ENCODE results near the gene RNF44.

Gene RNF44

DNA sequence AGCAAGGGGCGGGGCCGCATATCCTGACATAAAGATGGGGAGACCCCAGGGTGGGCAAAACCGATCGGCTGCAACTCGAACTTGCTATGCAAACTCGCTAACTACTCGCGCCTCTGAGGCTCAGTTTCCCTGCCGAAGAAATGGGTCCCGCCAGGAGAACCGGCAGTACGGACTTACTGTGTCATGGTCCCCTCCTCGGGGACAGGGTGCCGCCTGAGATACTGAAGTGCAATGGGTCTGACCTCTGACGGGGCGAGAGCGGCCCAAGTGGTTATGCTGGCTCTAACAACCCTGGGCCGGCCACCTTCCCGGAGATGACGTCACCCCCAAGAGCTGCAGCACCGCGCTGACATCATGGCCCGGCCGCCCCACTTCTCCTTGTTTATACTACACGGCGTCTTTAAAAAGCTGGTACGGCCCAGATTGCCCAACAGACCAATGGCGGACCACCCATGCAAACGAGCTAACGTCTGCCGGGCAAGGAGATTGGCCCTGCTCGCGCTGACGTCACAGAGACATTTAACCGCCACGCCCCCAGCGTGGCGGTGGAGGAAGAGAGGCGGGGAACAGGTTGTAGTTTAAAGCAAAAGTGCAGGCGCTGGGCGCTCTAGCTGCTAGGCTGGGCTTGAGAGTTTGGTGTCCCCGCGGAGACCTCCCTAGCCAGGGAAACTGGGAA, 490 bp upstream of the RNF44 start:
- TF ChIP-seq Cebpa-rat (IDR thresholded peaks at IDR 0.05): peak; percentile 84
- Histone ChIP-seq H3K4me1 (peaks cover 79% of the 10 kb centered on the region), H3K4me2 (peak overlapping the region; percentile 85), H3K27ac (peak overlapping the region; percentile 100), H3K9me3 (no peaks in the 10 kb centered on the region), H3K4me3 (peak overlapping the region; percentile 88), H3K9ac (peak overlapping the region; percentile 100), H3K36me3 (no peaks in the 10 kb centered on the region), H4K20me1 (peaks cover 23% of the 10 kb centered on the region), H3K27me3 (no peaks in the 10 kb centered on the region)

DNA sequence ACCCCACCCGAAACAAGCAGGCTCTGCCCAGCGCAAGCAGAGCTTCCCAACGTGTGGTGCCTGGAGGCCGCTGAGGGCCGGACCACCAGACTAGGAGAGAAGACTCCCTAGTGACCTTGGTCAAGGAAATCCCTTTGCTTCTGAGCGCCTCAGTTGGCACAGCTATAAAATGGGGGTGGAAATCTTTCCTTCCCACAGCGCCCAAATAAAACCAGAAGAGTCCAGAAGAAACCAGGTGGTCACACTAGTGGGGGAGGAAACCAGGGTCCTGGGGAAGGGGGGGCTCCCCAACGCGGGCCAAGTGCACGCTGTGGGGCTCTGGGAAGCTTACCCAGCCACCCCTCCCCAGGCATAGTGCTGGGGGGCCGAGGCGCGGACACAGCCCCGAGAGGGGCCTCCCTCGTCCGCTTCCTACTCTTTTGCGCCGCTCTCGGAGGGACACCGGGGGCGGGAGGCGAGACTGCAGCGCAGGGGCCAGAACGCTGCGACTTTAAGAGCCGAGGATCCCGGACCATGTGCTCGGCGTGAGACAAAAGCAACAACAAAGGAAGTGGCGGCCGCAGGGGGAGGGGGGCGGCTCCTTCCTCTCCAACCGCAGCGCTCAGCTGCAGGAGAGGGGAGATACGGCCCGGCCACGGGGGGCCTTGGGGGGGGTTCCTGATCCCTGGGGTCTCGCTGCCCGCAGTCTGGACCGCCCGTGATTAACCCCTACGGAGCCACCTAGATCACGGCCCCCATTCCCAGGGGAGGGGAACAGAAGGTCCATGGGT, 885 bp downstream of the RNF44 start:
- TF ChIP-seq Cebpa-rat (IDR thresholded peaks at IDR 0.05): no peak
- Histone ChIP-seq H3K27me3 (no peaks in the 10 kb centered on the region), H3K9ac (peak overlapping the region; percentile 100), H3K9me3 (no peaks in the 10 kb centered on the region), H3K4me2 (peak overlapping the region; percentile 99), H4K20me1 (peaks cover 37% of the 10 kb centered on the region), H3K36me3 (peaks cover 9% of the 10 kb centered on the region), H3K4me1 (peaks cover 79% of the 10 kb centered on the region), H3K4me3 (peak overlapping the region; percentile 88), H3K27ac (peak overlapping the region; percentile 100)

DNA sequence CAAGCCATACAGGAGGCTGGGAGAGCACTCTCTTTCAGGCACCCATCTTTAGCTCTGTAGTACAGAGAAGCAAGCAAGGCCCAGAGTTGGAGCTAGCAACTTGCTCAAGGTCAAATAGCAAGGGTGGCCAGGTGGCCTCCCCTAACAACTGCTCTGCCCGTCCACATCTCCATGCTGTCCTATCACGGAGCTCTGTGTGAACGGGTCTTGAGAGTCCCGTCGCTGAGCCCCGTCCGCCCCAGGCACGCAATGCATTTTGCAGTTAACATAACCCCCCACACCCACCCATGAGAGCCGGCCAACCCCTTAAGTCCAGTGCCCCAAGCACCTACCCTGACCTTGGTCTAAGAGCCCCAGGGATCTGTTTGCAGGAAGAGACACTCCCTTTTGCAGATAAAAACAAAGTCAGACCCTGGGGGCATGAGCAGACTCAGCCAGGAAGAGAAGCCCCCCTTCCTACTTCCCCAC, 1.5 kb downstream of the RNF44 start:
- no peak for TF ChIP-seq Cebpa-rat (IDR thresholded peaks at IDR 0.05)
- Histone ChIP-seq H4K20me1 (peaks cover 43% of the 10 kb centered on the region), H3K4me3 (peak overlapping the region; percentile 88), H3K27me3 (no peaks in the 10 kb centered on the region), H3K4me1 (peaks cover 79% of the 10 kb centered on the region), H3K27ac (peak overlapping the region; percentile 100), H3K9ac (peak overlapping the region; percentile 100), H3K36me3 (peaks cover 14% of the 10 kb centered on the region), H3K4me2 (peak overlapping the region; percentile 99), H3K9me3 (no peaks in the 10 kb centered on the region)

DNA sequence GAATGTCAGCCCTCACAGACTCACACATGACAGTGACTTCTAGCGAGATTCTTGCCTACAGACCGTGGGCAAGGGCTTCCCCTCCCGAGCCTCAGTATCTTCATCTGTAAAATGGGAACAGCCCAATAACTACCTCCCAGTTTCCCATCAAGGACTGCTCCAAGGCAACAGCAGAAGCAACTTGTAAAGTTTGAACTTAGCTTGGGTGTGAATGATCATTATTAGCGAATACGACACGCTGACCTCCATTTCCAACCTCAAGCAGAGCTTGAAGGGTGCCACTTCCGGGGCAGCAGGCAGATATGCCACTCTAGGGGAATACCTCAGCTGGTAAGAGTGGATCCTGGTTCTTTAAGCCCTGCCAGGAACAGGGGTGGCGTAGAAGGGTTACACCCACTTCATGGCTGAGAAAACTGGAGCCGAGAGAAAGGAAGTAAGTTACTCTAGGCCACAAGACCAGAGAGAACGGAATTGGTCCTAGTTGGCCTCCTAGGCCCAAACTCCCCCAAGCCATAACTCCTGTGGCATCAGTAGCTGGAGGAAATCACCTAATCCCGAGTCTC, 2.0 kb downstream of the RNF44 start:
- peak overlapping the region; percentile 99 for H3K4me2 ChIP-seq
- H3K9ac ChIP-seq: peak overlapping the region; percentile 100
- H3K27me3 ChIP-seq: no peaks in the 10 kb centered on the region
- peak overlapping the region; percentile 100 for H3K27ac ChIP-seq
- TF ChIP-seq Cebpa-rat (IDR thresholded peaks at IDR 0.05): no peak
- peaks cover 49% of the 10 kb centered on the region for H4K20me1 ChIP-seq
- H3K4me1 ChIP-seq: peaks cover 79% of the 10 kb centered on the region
- no peaks in the 10 kb centered on the region for H3K9me3 ChIP-seq
- H3K36me3 ChIP-seq: peaks cover 18% of the 10 kb centered on the region
- H3K4me3 ChIP-seq: peak overlapping the region; percentile 88

DNA sequence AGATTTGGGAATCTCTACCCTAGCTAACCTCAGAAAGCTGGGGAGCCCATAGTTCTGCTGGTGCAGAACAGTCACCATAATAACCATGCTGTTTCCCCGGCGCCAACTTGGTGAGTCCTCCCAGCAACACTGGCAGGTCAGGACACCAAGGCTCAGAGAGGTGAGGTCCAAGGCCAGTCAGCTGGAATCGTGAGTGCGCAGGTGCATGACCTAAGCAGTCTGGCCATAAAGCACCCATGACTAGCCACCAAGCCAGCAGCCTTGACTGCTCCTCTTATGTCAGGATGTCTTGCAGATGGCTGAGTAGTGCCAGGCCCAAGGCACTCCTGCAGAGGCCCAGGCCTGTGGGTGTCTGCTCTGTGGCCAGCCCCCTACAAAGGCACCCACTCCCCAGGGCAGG, 2.6 kb downstream of the RNF44 start:
- Histone ChIP-seq H3K27me3 (no peaks in the 10 kb centered on the region), H3K4me3 (peak overlapping the region; percentile 88), H3K4me1 (peaks cover 76% of the 10 kb centered on the region), H3K36me3 (peaks cover 18% of the 10 kb centered on the region), H4K20me1 (peaks cover 51% of the 10 kb centered on the region), H3K27ac (peak overlapping the region; percentile 100), H3K4me2 (peak overlapping the region; percentile 99), H3K9ac (peak overlapping the region; percentile 100), H3K9me3 (no peaks in the 10 kb centered on the region)
- TF ChIP-seq Cebpa-rat (IDR thresholded peaks at IDR 0.05): no peak

DNA sequence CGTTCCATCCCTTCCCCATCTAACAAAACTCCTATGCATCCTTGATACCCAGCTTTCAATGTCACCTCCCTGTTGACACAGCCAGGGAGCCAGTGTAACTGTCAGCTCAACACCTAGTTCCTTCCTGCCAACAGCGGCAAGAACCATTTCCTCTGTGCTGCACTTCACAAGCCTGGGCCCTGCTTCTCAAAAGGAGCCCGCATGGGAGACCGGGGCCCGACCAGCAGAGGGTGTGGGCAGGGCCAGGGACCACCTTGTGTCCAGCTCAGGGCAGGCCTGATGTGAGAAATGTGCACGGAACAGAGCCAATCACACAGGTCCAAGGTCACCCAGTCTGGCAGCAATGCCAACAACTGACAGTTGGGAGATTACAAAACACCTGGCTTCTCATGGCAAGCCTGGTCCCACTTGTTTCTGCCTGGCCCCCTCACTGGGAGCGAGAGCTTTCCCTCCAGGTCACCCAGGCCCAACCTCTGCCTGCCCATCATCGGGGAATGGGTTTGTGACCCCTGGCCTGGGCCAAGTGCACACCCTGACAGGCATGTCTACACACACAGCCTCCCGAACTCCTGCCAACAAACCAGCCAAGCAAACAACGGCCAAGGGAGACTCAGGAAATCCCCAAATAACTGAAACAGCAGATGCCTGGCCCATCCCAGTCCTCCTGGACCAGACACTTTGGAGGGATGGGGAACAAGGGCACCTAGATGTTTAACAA, 3.1 kb downstream of the RNF44 start:
- Histone ChIP-seq H3K9ac (peak overlapping the region; percentile 100), H3K4me1 (peaks cover 76% of the 10 kb centered on the region), H3K9me3 (no peaks in the 10 kb centered on the region), H3K27me3 (no peaks in the 10 kb centered on the region), H4K20me1 (peaks cover 56% of the 10 kb centered on the region), H3K4me2 (peak overlapping the region; percentile 99), H3K36me3 (peaks cover 21% of the 10 kb centered on the region), H3K27ac (peak overlapping the region; percentile 100), H3K4me3 (peak overlapping the region; percentile 88)
- TF ChIP-seq Cebpa-rat (IDR thresholded peaks at IDR 0.05): no peak

DNA sequence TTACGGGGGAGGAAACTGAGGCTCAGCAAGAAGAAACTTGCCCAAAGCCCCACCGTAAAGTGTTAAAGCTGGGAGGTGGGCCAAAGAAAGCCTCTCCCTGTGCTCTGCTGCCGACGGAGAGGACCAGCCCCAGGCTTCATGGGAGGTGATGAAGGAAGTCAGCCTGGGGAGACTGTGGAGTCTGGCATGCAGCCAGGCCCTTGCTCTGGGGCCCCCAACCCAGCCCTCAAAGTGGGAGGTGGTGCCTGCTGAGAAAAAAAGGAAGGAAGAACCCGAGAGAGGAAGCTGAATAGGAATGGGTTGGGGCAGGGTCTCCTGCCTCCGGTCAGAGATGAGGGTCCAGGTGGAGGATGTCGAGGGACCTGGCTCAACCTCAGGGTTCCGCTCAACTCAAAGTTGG, 3.8 kb downstream of the RNF44 start:
- peak overlapping the region; percentile 88 for H3K4me3 ChIP-seq
- H3K9me3 ChIP-seq: no peaks in the 10 kb centered on the region
- peaks cover 76% of the 10 kb centered on the region for H3K4me1 ChIP-seq
- no peak for TF ChIP-seq Cebpa-rat (IDR thresholded peaks at IDR 0.05)
- peak overlapping the region; percentile 100 for H3K27ac ChIP-seq
- H3K36me3 ChIP-seq: peaks cover 27% of the 10 kb centered on the region
- peaks cover 63% of the 10 kb centered on the region for H4K20me1 ChIP-seq
- peak overlapping the region; percentile 99 for H3K4me2 ChIP-seq
- peak overlapping the region; percentile 100 for H3K9ac ChIP-seq
- no peaks in the 10 kb centered on the region for H3K27me3 ChIP-seq

DNA sequence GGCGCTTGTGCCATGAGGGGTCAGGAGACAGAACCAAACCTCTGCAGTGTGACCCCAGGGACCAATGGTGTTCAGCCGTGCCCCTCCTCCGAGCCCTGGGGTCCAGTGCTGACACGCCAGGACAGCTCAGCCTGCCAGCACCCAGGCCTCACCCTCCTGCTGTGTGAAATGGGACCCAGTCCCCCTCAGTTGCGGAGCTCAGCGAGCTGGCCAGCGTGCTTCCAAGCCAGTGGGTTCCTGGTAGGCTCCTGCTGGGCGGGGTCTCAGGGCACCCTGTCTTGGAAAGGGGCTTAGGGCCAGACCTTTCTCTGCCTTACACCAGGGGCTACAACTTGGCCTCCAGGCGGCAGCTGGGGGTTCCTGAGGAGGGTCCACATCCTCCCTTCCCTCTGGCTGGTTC, 4.4 kb downstream of the RNF44 start:
- Histone ChIP-seq H3K36me3 (peaks cover 33% of the 10 kb centered on the region), H3K4me1 (peaks cover 77% of the 10 kb centered on the region), H3K9me3 (no peaks in the 10 kb centered on the region), H3K27me3 (no peaks in the 10 kb centered on the region), H3K4me2 (peak overlapping the region; percentile 99), H3K9ac (peak overlapping the region; percentile 100), H4K20me1 (peaks cover 69% of the 10 kb centered on the region), H3K27ac (peak overlapping the region; percentile 100), H3K4me3 (peak overlapping the region; percentile 88)
- no peak for TF ChIP-seq Cebpa-rat (IDR thresholded peaks at IDR 0.05)

DNA sequence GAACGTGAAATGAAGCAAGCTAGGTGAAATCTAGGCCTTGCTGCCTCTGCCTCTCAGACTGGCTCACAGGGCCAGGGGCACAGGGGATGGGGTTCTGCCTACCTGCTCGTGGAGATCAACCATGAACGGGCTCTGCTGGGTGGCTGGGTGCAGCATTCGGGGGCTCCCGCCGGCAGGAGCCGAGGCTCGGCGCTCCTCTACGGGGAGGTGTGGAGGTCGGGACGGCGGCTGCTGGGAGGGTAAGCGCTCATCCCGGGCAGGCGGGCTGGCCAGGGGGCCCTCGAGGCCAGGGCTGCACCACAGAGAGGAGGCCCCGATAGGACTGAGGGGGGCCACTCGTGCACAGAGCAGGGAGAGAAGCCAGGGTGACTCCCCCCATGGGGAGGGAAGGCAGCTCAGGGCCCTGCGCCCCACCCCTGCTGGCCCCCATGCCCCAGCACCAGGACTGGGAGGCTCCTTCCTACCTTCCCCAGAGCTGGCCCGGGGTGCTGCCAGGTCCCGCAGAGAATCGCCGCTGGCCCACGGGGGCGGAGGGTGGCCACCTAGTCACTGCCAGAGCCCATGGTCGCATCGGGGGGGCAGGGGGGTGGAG, 5.2 kb downstream of the RNF44 start:
- H3K27me3 ChIP-seq: no peaks in the 10 kb centered on the region
- TF ChIP-seq Cebpa-rat (IDR thresholded peaks at IDR 0.05): no peak
- H3K9ac ChIP-seq: peak overlapping the region; percentile 69
- H3K9me3 ChIP-seq: no peaks in the 10 kb centered on the region
- peak overlapping the region; percentile 90 for H3K27ac ChIP-seq
- peaks cover 85% of the 10 kb centered on the region for H3K4me1 ChIP-seq
- H3K4me2 ChIP-seq: peak overlapping the region; percentile 99
- peak overlapping the region; percentile 54 for H3K4me3 ChIP-seq
- peaks cover 77% of the 10 kb centered on the region for H4K20me1 ChIP-seq
- H3K36me3 ChIP-seq: peaks cover 41% of the 10 kb centered on the region
